Fibroblast of the aortic adventitia (primary cell): ENCODE data around the gene TNXB. TPM values are rescaled to one million over a fixed set of nuclear protein-coding genes. Genes with fewer than 3 reads are reported as not detected.

Experiments used
- small RNA-seq: library from RNA; depleted of rRNA; stranded (forward); fragments of <200 nt; gene quantifications from one replicate; pipeline ENCODE3, GENCODE V24; 2012
- total RNA-seq: library from RNA; depleted of rRNA; stranded (reverse); fragments of >200 nt; gene quantifications from 2 replicates; pipeline ENCODE4 v1.2.3, GENCODE V29; 2012; ENCODE audit warnings: low replicate concordance

Gene TNXB
- total RNA-seq, 1 donor: 54.0 TPM

Small RNA genes within 50 kb of the gene (small RNA-seq; reads per million reads assigned to genes)
- gene RNA5SP206: not detected

Other genes starting within 250 kb of the TNXB start
- gene NEU1, start 246.5 kb downstream of the TNXB start, total RNA-seq: 35.8 and 48.2 TPM in 2 replicates
- 0.27 TPM in 1 of 2 replicates, not detected in the other for gene SLC44A4, start 230.3 kb downstream of the TNXB start, total RNA-seq
- 37.9 and 62.0 TPM in 2 replicates for gene EHMT2, start 211.6 kb downstream of the TNXB start, total RNA-seq
- gene ZBTB12, start 207.3 kb downstream of the TNXB start, total RNA-seq: 3.3 and 3.8 TPM in 2 replicates
- 4.4 and 48.2 TPM in 2 replicates for gene C2, start 181.6 kb downstream of the TNXB start, total RNA-seq
- gene CFB, start 163.2 kb downstream of the TNXB start, total RNA-seq: 32.9 and 39.1 TPM in 2 replicates
- 36.6 and 109 TPM in 2 replicates for gene NELFE, start 150.4 kb downstream of the TNXB start, total RNA-seq
- 30.7 and 42.8 TPM in 2 replicates for gene SKIC2, start 150.2 kb downstream of the TNXB start, total RNA-seq
- 15.9 and 28.8 TPM in 2 replicates for gene DXO, start 137.2 kb downstream of the TNXB start, total RNA-seq
- gene C4A, start 127.3 kb downstream of the TNXB start, total RNA-seq: 5.2 and 33.5 TPM in 2 replicates
- gene C4B, start 94.5 kb downstream of the TNXB start, total RNA-seq: 4.1 and 19.4 TPM in 2 replicates
- 0.09 and 1.3 TPM in 2 replicates for gene CYP21A2, start 70.9 kb downstream of the TNXB start, total RNA-seq
- gene ATF6B, start 18.9 kb upstream of the TNXB start, total RNA-seq: 23.8 and 40.6 TPM in 2 replicates
- gene FKBPL, start 20.9 kb upstream of the TNXB start, total RNA-seq: 5.6 and 7.9 TPM in 2 replicates
- 0.41 and 0.54 TPM in 2 replicates for gene PRRT1, start 42.6 kb upstream of the TNXB start, total RNA-seq
- 7.1 and 30.2 TPM in 2 replicates for gene PPT2, start 44.8 kb upstream of the TNXB start, total RNA-seq
- 0.16 and 0.72 TPM in 2 replicates for gene EGFL8, start 55.3 kb upstream of the TNXB start, total RNA-seq
- 19.1 and 41.1 TPM in 2 replicates for gene AGPAT1, start 66.7 kb upstream of the TNXB start, total RNA-seq
- gene RNF5, start 69.1 kb upstream of the TNXB start, total RNA-seq: 13.2 and 43.5 TPM in 2 replicates
- gene AGER, start 74.9 kb upstream of the TNXB start, total RNA-seq: 0.16 and 0.18 TPM in 2 replicates
- gene PBX2, start 80.9 kb upstream of the TNXB start, total RNA-seq: 6.5 and 19.6 TPM in 2 replicates
- 0.90 TPM in 1 of 2 replicates, not detected in the other for gene GPSM3, start 83.3 kb upstream of the TNXB start, total RNA-seq
- gene NOTCH4, start 114.7 kb upstream of the TNXB start, total RNA-seq: 1.1 and 2.2 TPM in 2 replicates